Esophagus muscularis mucosa (tissue), 4 donors: ENCODE measurements around the gene ELMO3. TPM values are rescaled to one million over a fixed set of nuclear protein-coding genes. Genes with fewer than 3 reads are reported as not detected.

ENCODE experiments used
- DNase-seq: peaks from one replicate; pipeline ENCODE4 v3.0.0-alpha.2; 2017; ENCODE audit errors: extremely low spot score
- H3K27ac ChIP-seq, 4 donors: fragments of 200-600 bp; sonication (generic); replicated peaks in 1 of 4; 1 replicate in 3 of 4; 2 replicates in 1 of 4; pipeline ENCODE4 v1.5.1; 2016 to 2019; ENCODE audit warnings: mild to moderate bottlenecking in 1 of 4
- H3K27me3 ChIP-seq, 4 donors: fragments of 200-600 bp; sonication (generic); one replicate each; pipeline versions ENCODE4 v1.5.1 to v1.6.0; 2016 to 2019
- H3K36me3 ChIP-seq, 4 donors: fragments of 200-600 bp; sonication (generic); one replicate each; pipeline ENCODE4 v1.5.1; 2016 to 2019
- H3K4me1 ChIP-seq, 4 donors: fragments of 200-600 bp; sonication (generic); one replicate each; pipeline ENCODE4 v1.5.1; 2016 to 2019
- H3K4me3 ChIP-seq, 4 donors: fragments of 200-600 bp; sonication (generic); 1 replicate in 2 of 4; 2 replicates in 2 of 4; pipeline ENCODE4 v1.5.1; 2016 to 2019; ENCODE audit warnings: mild to moderate bottlenecking in 4 of 4, moderate library complexity in 1 of 4
- H3K9me3 ChIP-seq, 4 donors: fragments of 200-600 bp; sonication (generic); 1 replicate in 3 of 4; 2 replicates in 1 of 4; pipeline ENCODE4 v1.5.1; 2016 to 2019
- EP300 ChIP-seq: sonication (generic); formaldehyde crosslinking; IDR thresholded peaks from one replicate; pipeline ENCODE4 v1.6.1; 2017; ENCODE audit warnings: antibody characterized with exemption
- POLR2A ChIP-seq: fragments of 450-650 bp; IDR thresholded peaks from one replicate; pipeline ENCODE4 v1.6.1; 2017; ENCODE audit warnings: antibody characterized with exemption, moderate library complexity, mild to moderate bottlenecking, low read depth
- POLR2AphosphoS5 ChIP-seq, 2 donors: sonication (generic); formaldehyde crosslinking; IDR thresholded peaks; one replicate each; pipeline ENCODE4 v1.6.1; 2017; ENCODE audit warnings: antibody characterized with exemption in 2 of 2
- WGBS: methylation state at CpG from one replicate; pipeline ENCODE4 v1.1.5; 2018; 5-methylcytosine and 5-hydroxymethylcytosine counted together
- intact Hi-C: fragments of 100-400 bp; cut with DNase I; formaldehyde crosslinking; loops from one replicate; pipeline ENCODE4 v1.15.1; 2023
- total RNA-seq, 4 donors: library from RNA; depleted of rRNA; stranded (reverse); fragments of >200 nt; gene quantifications; one replicate each; pipeline versions ENCODE4 v1.1.0 to v1.2.1, GENCODE V29; 2016
- TF ChIP-seq, protein P1 (sequence below), 3 experiments: fragments of 200-600 bp in 2 of 3; fragments of 450-650 bp in 1 of 3; sonication (generic) in 2 of 3; IDR thresholded peaks; one replicate each; pipeline ENCODE4 v1.5.1; 2017 to 2019; ENCODE audit warnings: antibody characterized with exemption in 3 of 3, mild to moderate bottlenecking in 2 of 3, moderate library complexity in 1 of 3

ELMO3 gene, protein sequence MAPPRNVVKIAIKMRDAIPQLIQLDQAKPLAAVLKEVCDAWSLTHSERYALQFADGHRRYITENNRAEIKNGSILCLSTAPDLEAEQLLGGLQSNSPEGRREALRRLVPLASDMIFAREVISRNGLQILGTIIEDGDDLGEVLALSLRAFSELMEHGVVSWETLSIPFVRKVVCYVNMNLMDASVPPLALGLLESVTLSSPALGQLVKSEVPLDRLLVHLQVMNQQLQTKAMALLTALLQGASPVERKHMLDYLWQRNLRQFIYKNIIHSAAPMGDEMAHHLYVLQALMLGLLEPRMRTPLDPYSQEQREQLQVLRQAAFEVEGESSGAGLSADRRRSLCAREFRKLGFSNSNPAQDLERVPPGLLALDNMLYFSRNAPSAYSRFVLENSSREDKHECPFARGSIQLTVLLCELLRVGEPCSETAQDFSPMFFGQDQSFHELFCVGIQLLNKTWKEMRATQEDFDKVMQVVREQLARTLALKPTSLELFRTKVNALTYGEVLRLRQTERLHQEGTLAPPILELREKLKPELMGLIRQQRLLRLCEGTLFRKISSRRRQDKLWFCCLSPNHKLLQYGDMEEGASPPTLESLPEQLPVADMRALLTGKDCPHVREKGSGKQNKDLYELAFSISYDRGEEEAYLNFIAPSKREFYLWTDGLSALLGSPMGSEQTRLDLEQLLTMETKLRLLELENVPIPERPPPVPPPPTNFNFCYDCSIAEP
- total RNA-seq, result under 1 TPM; 0.33 to 0.83 (median 0.60) TPM

DNA sequence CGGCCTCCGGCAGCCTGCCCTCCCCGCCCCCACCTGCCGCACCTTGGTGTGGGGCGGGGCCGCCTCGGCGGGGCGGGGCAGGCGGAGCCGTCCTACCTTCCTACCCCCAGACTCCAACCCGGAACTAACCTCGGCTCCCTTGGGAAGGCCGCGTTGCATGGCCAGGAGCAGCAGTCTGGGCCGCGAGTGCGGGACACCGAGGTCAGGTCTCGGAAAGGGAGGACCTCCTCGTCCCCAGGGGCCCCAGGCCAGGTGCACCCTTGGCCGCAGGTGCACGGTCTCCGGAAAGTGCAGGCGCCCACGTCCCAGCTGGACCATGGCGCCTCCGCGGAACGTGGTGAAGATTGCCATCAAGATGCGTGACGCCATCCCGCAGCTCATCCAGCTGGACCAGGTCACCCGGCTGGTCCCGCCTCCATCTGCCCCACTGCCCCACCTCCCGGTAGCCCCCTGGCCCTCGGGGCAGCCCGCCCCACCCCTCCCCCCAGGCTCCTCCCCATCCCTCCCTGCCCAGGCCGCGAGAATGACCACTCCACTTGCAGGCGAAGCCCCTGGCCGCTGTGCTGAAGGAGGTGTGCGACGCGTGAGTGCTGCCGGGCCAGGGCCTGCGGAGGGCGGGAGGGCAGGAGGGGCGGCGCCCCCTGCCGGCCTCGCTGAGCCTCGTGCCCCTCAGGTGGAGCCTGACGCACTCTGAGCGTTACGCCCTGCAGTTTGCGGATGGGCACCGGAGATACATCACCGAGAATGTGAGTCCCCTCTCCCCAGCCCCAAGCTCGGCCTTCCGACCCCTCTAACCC, at the start of gene ELMO3:
TSS of gene ELMO3 (plus strand) at position 121 of the 797 bp plus-strand sequence. CDS start at position 317, 196 bp downstream.
- Histone ChIP-seq H3K4me1 (peaks cover 9 to 33% (median 29%) of the 10 kb centered on the region in 4 donors), H3K27me3 (no peaks in the 10 kb centered on the region), H3K36me3 (peaks cover 43 to 91% (median 82%) of the 10 kb centered on the region in 4 donors), H3K9me3 (no peaks in the 10 kb centered on the region), H3K27ac (peak within 1 kb of the TSS in 1 of 4 donors; percentile 13), H3K4me3 (peak within 1 kb of the TSS in 3 of 4 donors; percentile 13 to 40 (median 20))
- intact Hi-C loops, result no loop called here
- DNase-seq, result no peak
- 39% methylated on average over 36 of the region's 61 CpGs for WGBS
- no peak for TF ChIP-seq EP300
- TF ChIP-seq, protein P1, sequence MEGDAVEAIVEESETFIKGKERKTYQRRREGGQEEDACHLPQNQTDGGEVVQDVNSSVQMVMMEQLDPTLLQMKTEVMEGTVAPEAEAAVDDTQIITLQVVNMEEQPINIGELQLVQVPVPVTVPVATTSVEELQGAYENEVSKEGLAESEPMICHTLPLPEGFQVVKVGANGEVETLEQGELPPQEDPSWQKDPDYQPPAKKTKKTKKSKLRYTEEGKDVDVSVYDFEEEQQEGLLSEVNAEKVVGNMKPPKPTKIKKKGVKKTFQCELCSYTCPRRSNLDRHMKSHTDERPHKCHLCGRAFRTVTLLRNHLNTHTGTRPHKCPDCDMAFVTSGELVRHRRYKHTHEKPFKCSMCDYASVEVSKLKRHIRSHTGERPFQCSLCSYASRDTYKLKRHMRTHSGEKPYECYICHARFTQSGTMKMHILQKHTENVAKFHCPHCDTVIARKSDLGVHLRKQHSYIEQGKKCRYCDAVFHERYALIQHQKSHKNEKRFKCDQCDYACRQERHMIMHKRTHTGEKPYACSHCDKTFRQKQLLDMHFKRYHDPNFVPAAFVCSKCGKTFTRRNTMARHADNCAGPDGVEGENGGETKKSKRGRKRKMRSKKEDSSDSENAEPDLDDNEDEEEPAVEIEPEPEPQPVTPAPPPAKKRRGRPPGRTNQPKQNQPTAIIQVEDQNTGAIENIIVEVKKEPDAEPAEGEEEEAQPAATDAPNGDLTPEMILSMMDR (IDR thresholded peaks at IDR 0.05), result peak in 2 of 3 experiments; percentile 28 to 49
- no peak for TF ChIP-seq POLR2AphosphoS5 (IDR thresholded peaks at IDR 0.05)
- no peak for TF ChIP-seq POLR2A

DNA sequence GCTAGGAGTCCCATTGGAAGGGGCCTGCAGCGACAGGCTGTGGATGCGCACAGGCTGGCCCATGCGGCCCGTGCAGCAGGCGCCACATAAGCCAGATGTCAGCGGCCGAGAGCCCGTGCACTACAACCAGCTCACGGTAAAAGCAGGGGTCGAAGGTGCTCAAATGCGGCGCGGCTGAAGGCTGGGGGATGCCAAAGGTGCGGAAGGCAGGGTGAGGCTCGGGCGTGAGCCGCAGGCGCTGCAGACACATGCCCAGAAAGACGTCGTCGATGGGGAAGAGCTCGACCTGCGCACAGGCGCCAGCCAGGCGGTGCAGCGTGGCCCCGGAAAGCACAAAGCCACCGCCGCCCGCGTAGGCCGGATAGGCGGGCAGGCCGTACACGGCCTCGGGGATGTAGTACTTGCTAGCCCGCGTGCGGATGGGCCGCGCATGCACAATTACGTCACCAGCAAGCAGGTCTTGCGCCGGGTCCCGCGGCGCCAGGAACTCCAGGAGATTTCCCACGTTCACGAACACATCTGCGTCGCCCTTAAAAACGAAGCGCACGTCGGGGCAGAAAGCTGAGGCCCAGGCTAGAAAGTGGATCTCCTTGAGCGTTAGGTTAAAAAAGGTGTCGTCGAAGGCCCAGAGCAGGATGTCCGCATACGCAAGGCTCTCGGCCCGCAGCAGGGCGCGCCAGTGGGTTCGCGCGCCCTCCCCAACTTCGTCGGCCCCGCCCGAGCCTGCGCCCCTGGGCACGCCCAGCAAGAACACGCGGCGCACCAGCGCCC, 49.5 kb upstream of the ELMO3 start:
- 72% methylated on average over 75 of the region's 77 CpGs for WGBS
- TF ChIP-seq POLR2A (no peak), EP300 (no peak), POLR2AphosphoS5 (IDR thresholded peaks at IDR 0.05) (no peak)
- TF ChIP-seq, protein P1 (IDR thresholded peaks at IDR 0.05), result no peak
- Histone ChIP-seq H3K27me3 (no peaks in the 10 kb centered on the region), H3K4me1 (peaks cover 7 to 34% (median 23%) of the 10 kb centered on the region in 4 donors), H3K27ac (peak overlapping the region; percentile 91 to 95 (median 94)), H3K36me3 (peaks cover 26 to 55% (median 46%) of the 10 kb centered on the region in 4 donors), H3K4me3 (peak overlapping the region in 3 of 4 donors; percentile 71 to 83 (median 74)), H3K9me3 (no peaks in the 10 kb centered on the region)
- intact Hi-C loops, result no loop called here
- DNase-seq, result no peak

DNA sequence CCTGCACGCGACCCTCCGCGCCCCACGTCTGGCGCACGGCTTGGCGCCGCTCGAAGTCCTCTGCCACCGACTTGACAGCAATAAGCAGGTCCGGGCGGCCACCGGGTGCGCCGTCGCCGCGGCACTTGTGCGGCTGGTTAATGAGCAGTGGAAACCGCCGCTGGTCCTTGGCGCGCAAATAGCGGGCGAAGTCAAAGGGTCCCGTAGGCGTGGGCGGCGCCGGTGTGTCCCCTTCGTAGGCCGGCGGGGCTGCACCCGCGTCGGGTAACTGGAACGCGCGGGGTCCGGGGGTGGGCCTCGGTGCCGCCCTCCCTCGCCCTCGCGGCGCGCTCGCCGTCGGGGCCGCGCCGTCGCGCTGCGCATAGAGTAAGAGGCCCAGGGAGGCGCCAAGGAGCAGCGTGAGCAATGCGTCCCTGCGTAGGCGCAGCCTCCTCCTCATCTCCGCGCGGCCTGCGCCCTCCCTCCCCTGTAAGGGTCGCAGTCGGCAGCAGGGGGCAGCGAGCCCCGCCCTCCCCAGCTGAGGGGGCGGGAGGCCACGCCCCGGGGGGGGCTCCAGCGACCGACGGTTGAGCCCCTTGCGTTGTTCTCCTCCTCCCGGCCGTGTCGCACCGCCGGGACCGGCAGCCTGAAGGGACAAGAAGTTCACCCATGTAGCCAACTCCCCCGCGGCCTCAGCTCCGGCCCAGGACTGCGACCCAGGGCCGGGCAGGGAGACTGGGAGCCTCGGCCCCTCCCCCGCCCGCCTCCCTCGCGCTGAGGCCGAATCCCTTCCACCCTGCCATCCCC, 48.7 kb upstream of the ELMO3 start:
- intact Hi-C loops, result no loop called here
- peak in 1 of 2 donors; percentile 20 for TF ChIP-seq POLR2AphosphoS5 (IDR thresholded peaks at IDR 0.05)
- no peak for TF ChIP-seq POLR2A
- TF ChIP-seq, protein P1 (IDR thresholded peaks at IDR 0.05), result peak in 2 of 3 experiments; percentile 4 to 8
- no peak for TF ChIP-seq EP300
- Histone ChIP-seq H3K9me3 (no peaks in the 10 kb centered on the region), H3K36me3 (peaks cover 20 to 47% (median 38%) of the 10 kb centered on the region in 4 donors), H3K4me3 (peak overlapping the region; percentile 71 to 83 (median 76)), H3K4me1 (peaks cover 14 to 42% (median 31%) of the 10 kb centered on the region in 4 donors), H3K27me3 (no peaks in the 10 kb centered on the region), H3K27ac (peak overlapping the region; percentile 91 to 95 (median 94))
- DNase-seq, result no peak
- WGBS, result 18% methylated on average over 20 of the region's 94 CpGs
